ENCODE measurements around the gene PPM1E.

The PPM1E gene

GRCh38 chr17:58808609-58809563 lies 53.2 kb downstream of the PPM1E start:
- no peak for TF ChIP-seq CTCF (IDR thresholded peaks at IDR 0.05; ENCODE audit: control extremely low read depth, extremely low read depth, low read depth, missing control alignments)
- no peak for DNase-seq (ENCODE audit: extremely low spot score)
- ChIA-PET CTCF (no interaction called here), POLR2A (no interaction called here)

- DNase-seq (ENCODE audit: extremely low spot score), result no peak
- ChIA-PET CTCF (no interaction called here), POLR2A (no interaction called here)
- no peak for TF ChIP-seq CTCF (IDR thresholded peaks at IDR 0.05; ENCODE audit: control extremely low read depth, extremely low read depth, low read depth, missing control alignments)
Measured at GRCh38 chr17:58809564-58809936, 53.9 kb downstream of the PPM1E start.

- TF ChIP-seq CTCF (IDR thresholded peaks at IDR 0.05; ENCODE audit: control extremely low read depth, extremely low read depth, low read depth, missing control alignments), result no peak
- CTCF ChIA-PET, result no interaction called here
- no peak for DNase-seq (ENCODE audit: extremely low spot score)
- POLR2A ChIA-PET, result no interaction called here
Measured at GRCh38 chr17:58811290-58811689, 55.6 kb downstream of the PPM1E start.

- TF ChIP-seq CTCF (IDR thresholded peaks at IDR 0.05; ENCODE audit: control extremely low read depth, extremely low read depth, low read depth, missing control alignments), result no peak
- no peak for DNase-seq (ENCODE audit: extremely low spot score)
- POLR2A ChIA-PET, result no interaction called here
- CTCF ChIA-PET, result interaction anchor here (1.8 kb wide), 1 partner anchor 29 kb away, joined by 6 read pairs; no protein-coding TSS in a partner anchor
Measured at GRCh38 chr17:58813712-58814111, 58.1 kb downstream of the PPM1E start.

GRCh38 chr17:58818654-58819053 lies 63.0 kb downstream of the PPM1E start:
- TF ChIP-seq CTCF (IDR thresholded peaks at IDR 0.05; ENCODE audit: control extremely low read depth, extremely low read depth, low read depth, missing control alignments), result no peak
- ChIA-PET POLR2A (no interaction called here), CTCF (no interaction called here)
- no peak for DNase-seq (ENCODE audit: extremely low spot score)

GRCh38 chr17:58822148-58823050 lies 66.7 kb downstream of the PPM1E start:
- no peak for DNase-seq (ENCODE audit: extremely low spot score)
- ChIA-PET CTCF (no interaction called here), POLR2A (no interaction called here)
- TF ChIP-seq CTCF (IDR thresholded peaks at IDR 0.05; ENCODE audit: control extremely low read depth, extremely low read depth, low read depth, missing control alignments), result no peak

All from GM10248 (cell line).